Mammary epithelial cell (primary cell): ENCODE measurements around the gene RTP3.

Source experiments
- CTCF ChIP-seq, 2 donors: IDR thresholded peaks in 1 of 2; conservative IDR thresholded peaks in 1 of 2; 2 replicates each; pipeline ENCODE4 v1.5.1; 2011 to 2012; ENCODE audit warnings: inconsistent platforms in 2 of 2, low read length in 2 of 2, mild to moderate bottlenecking in 2 of 2, control low read depth in 1 of 2, low read depth in 1 of 2; ENCODE audit not compliant: insufficient read depth in 1 of 2; ENCODE audit errors: extremely low read depth in 1 of 2
- EZH2 ChIP-seq: IDR thresholded peaks from 2 replicates; pipeline ENCODE4 v1.6.1; 2012; ENCODE audit warnings: low read length, inconsistent platforms, borderline replicate concordance

- TF ChIP-seq EZH2: no peak
- TF ChIP-seq CTCF (conservative IDR thresholded peaks at IDR 0.05 in 1 of 2, IDR thresholded peaks at IDR 0.05 in 1 of 2; ENCODE audit: extremely low read depth in 1 of 2, insufficient read depth in 1 of 2, low read depth in 1 of 2, low read length in 2 of 2): no peak
Observed at GRCh38 chr3:46541835-46542234, 44.1 kb downstream of the RTP3 start.
